Endodermal cell (in vitro differentiated cells): Measurements from ENCODE around the gene PARS2. TPM values are rescaled to one million over a fixed set of nuclear protein-coding genes. Genes with fewer than 3 reads are reported as not detected.

Source experiments
- DNase-seq: peaks from one replicate; pipeline ENCODE4 v3.0.0-alpha.2; 2017
- H3K27ac ChIP-seq: 2 replicates; pipeline ENCODE4 v1.5.1; 2013; ENCODE audit warnings: mild to moderate bottlenecking, low read depth, low read length, moderate library complexity
- H3K27me3 ChIP-seq: 2 replicates; pipeline ENCODE4 v1.6.1; 2013; ENCODE audit warnings: mild to moderate bottlenecking, low read length, moderate library complexity; ENCODE audit not compliant: insufficient read depth, control insufficient read depth, poor library complexity, severe bottlenecking
- H3K36me3 ChIP-seq: 2 replicates; pipeline ENCODE4 v1.7.0; 2013; ENCODE audit warnings: mild to moderate bottlenecking, low read length, moderate library complexity; ENCODE audit not compliant: control insufficient read depth, insufficient read depth
- H3K4me1 ChIP-seq: one replicate; pipeline ENCODE4 v1.7.0; 2013; ENCODE audit warnings: low read length; ENCODE audit not compliant: control insufficient read depth, insufficient read depth
- H3K4me3 ChIP-seq: 2 replicates; pipeline ENCODE4 v1.5.1; 2013; ENCODE audit warnings: mild to moderate bottlenecking, low read length, moderate library complexity
- H3K9ac ChIP-seq: 2 replicates; pipeline ENCODE4 v1.6.1; 2013; ENCODE audit warnings: mild to moderate bottlenecking, low read length, moderate library complexity; ENCODE audit not compliant: poor library complexity, severe bottlenecking; ENCODE audit errors: extremely low read depth
- H3K9me3 ChIP-seq: 2 replicates; pipeline ENCODE4 v1.6.1; 2013; ENCODE audit warnings: mild to moderate bottlenecking, low read length, moderate library complexity; ENCODE audit not compliant: control insufficient read depth
- H3K27ac Mint-ChIP-seq: 2 replicates; pipeline ENCODE4 v1.8.0; 2020; ENCODE audit warnings: mixed read lengths
- H3K27me3 Mint-ChIP-seq: 2 replicates; pipeline ENCODE4 v1.8.0; 2021; ENCODE audit warnings: mild to moderate bottlenecking, mixed read lengths; ENCODE audit not compliant: insufficient read depth
- H3K36me3 Mint-ChIP-seq: 2 replicates; pipeline ENCODE4 v1.8.0; 2020; ENCODE audit warnings: low read depth, mixed read lengths
- H3K4me1 Mint-ChIP-seq: 2 replicates; pipeline ENCODE4 v1.8.0; 2020; ENCODE audit warnings: mixed read lengths
- H3K4me3 Mint-ChIP-seq: 2 replicates; pipeline ENCODE4 v1.8.0; 2020; ENCODE audit warnings: mild to moderate bottlenecking, moderate library complexity, mixed read lengths
- H3K9me3 Mint-ChIP-seq: 2 replicates; pipeline ENCODE4 v1.8.0; 2020; ENCODE audit warnings: mild to moderate bottlenecking, mixed read lengths
- WGBS, 2 experiments: methylation state at CpG; one replicate each; pipeline versions ENCODE4 v1.1.5 to v1.1.7; 2013; ENCODE audit warnings: missing lambda C conversion rate in 2 of 2, mixed read lengths in 1 of 2; ENCODE audit not compliant: insufficient coverage in 1 of 2, insufficient read length in 1 of 2; 5-methylcytosine and 5-hydroxymethylcytosine counted together
- total RNA-seq, 2 donors: library from RNA; stranded (reverse); fragmentation: NEBNext Ultra II Directional in 1 of 2; extraction: Animal tissue kit (Norgen Biotek cat#: 25700) in 1 of 2; gene quantifications; 2 replicates in 1 of 2; 3 replicates in 1 of 2; pipeline ENCODE4 v1.2.1, GENCODE V29; 2021
- TF ChIP-seq, protein P1 (sequence below): fragments of 200-600 bp; sonication (generic); conservative IDR thresholded peaks from 2 replicates; pipeline ENCODE4 v1.5.0; 2021; ENCODE audit warnings: antibody characterized with exemption, mild to moderate bottlenecking

PARS2 gene
- total RNA-seq, 2 donors from 2014 or later: 8.9 to 9.1 TPM

GRCh38 chr1:54754486-54755285 is 9.6 kb downstream of the PARS2 start:
- Mint-ChIP-seq H3K27me3 (peaks cover 12% of the 10 kb centered on the region), H3K27ac (no peak overlapping the region), H3K4me1 (peaks cover 12% of the 10 kb centered on the region), H3K36me3 (peaks cover 22% of the 10 kb centered on the region), H3K4me3 (no peak overlapping the region), H3K9me3 (no peaks in the 10 kb centered on the region)
- no peak overlapping the region for H3K4me3 ChIP-seq
- no peak overlapping the region for H3K9ac ChIP-seq
- H3K4me1 ChIP-seq: no peaks in the 10 kb centered on the region
- H3K9me3 ChIP-seq: no peaks in the 10 kb centered on the region
- 92 to 93% methylated on average over 7 to 25 of the region's 25 CpGs for WGBS, 2 experiments
- H3K36me3 ChIP-seq: peaks cover 13% of the 10 kb centered on the region
- H3K27me3 ChIP-seq: peaks cover 10% of the 10 kb centered on the region
- H3K27ac ChIP-seq: no peak overlapping the region
- DNase-seq: no peak
- TF ChIP-seq, protein P1, sequence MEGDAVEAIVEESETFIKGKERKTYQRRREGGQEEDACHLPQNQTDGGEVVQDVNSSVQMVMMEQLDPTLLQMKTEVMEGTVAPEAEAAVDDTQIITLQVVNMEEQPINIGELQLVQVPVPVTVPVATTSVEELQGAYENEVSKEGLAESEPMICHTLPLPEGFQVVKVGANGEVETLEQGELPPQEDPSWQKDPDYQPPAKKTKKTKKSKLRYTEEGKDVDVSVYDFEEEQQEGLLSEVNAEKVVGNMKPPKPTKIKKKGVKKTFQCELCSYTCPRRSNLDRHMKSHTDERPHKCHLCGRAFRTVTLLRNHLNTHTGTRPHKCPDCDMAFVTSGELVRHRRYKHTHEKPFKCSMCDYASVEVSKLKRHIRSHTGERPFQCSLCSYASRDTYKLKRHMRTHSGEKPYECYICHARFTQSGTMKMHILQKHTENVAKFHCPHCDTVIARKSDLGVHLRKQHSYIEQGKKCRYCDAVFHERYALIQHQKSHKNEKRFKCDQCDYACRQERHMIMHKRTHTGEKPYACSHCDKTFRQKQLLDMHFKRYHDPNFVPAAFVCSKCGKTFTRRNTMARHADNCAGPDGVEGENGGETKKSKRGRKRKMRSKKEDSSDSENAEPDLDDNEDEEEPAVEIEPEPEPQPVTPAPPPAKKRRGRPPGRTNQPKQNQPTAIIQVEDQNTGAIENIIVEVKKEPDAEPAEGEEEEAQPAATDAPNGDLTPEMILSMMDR: no peak

- Histone ChIP-seq H3K4me1 (no peaks in the 10 kb centered on the region), H3K4me3 (no peak overlapping the region), H3K27me3 (peaks cover 11% of the 10 kb centered on the region), H3K27ac (no peak overlapping the region), H3K9me3 (no peaks in the 10 kb centered on the region), H3K36me3 (peaks cover 13% of the 10 kb centered on the region), H3K9ac (no peak overlapping the region)
- WGBS, 2 experiments: 89 to 96% methylated on average over 13 to 22 of the region's 22 CpGs
- TF ChIP-seq, protein P1: no peak
- Mint-ChIP-seq H3K36me3 (peaks cover 22% of the 10 kb centered on the region), H3K27ac (no peak overlapping the region), H3K9me3 (no peaks in the 10 kb centered on the region), H3K27me3 (peaks cover 16% of the 10 kb centered on the region), H3K4me3 (no peak overlapping the region), H3K4me1 (peaks cover 12% of the 10 kb centered on the region)
- no peak for DNase-seq
These were observed 10.3 kb downstream of the PARS2 start for GRCh38 chr1:54754045-54754444.

- DNase-seq: no peak
- H3K36me3 Mint-ChIP-seq: peaks cover 9% of the 10 kb centered on the region
These were observed 12.9 kb downstream of the PARS2 start for GRCh38 chr1:54751426-54751825.

More at GRCh38 chr1:54751426-54751825, 12.9 kb downstream of the PARS2 start:
- H3K4me3 ChIP-seq: no peak overlapping the region
- H3K9ac ChIP-seq: no peak overlapping the region
- no peak overlapping the region for H3K4me3 Mint-ChIP-seq
- peaks cover 11% of the 10 kb centered on the region for H3K27me3 ChIP-seq
- no peak overlapping the region for H3K27ac ChIP-seq
- H3K36me3 ChIP-seq: peaks cover under 1% of the 10 kb centered on the region
- WGBS, 2 experiments: 67 to 69% methylated on average over 4 of the region's 4 CpGs
- TF ChIP-seq, protein P1: no peak
- no peaks in the 10 kb centered on the region for H3K9me3 ChIP-seq
- H3K27me3 Mint-ChIP-seq: peaks cover 28% of the 10 kb centered on the region
- H3K9me3 Mint-ChIP-seq: no peaks in the 10 kb centered on the region
- H3K27ac Mint-ChIP-seq: no peak overlapping the region
- H3K4me1 Mint-ChIP-seq: peaks cover 12% of the 10 kb centered on the region
- no peaks in the 10 kb centered on the region for H3K4me1 ChIP-seq
